Stimulated activated CD8-positive, alpha-beta memory T cell treated with anti-CD3 and anti-CD28 coated beads, Interleukin-4, amount 100 ng/mL, for 4 hours (primary cell): ENCODE data around the gene PREB.
"Not testable (repeated sequence)": the region's sequence is repeated elsewhere in the genome, so short reads cannot be mapped to it uniquely, and the experiment has no call there.

Source experiments
- DNase-seq, 2 donors: peaks; one replicate each; pipeline ENCODE4 v3.0.0-alpha.2; 2020; ENCODE audit warnings: low read depth in 2 of 2, low spot score in 1 of 2

PREB gene

DNA sequence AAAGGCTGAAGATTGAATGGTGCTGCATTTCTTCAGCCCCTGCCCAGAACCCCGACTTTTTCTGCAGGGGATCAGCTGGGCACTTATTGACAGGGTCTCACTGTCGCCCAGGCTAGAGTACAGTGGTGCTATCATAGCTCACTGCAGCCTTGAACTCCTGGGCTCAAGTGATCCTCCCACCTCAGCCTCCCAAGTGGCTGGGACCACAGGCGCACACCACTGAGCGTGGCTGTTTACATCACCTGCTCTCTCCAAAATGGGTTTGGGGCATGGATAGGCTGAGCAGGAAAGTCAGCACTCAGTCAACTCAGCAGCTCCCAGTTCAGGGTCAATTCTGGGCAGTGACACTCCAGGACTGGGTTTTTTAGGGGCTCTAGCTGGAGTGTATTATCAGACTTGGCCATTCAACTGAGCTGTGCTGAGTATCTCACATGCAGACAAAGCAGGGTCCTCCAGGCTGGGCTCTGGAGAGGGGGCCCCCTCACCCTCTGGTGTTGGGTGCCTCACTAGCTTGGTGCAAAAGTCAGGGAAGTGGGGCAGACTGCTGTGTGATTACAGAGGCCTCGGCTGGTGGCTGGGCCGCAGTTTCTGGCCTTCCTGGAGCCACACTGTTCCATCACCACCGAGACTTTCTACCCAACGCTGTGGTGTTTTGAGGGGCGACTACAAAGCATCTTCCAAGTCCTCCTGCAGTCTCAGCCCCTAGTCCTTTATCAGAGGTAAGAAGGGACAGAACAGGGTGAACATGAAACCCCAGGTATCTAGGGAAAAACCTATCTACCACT, 6.4 kb downstream of the PREB start:
- DNase-seq = no peak

DNA sequence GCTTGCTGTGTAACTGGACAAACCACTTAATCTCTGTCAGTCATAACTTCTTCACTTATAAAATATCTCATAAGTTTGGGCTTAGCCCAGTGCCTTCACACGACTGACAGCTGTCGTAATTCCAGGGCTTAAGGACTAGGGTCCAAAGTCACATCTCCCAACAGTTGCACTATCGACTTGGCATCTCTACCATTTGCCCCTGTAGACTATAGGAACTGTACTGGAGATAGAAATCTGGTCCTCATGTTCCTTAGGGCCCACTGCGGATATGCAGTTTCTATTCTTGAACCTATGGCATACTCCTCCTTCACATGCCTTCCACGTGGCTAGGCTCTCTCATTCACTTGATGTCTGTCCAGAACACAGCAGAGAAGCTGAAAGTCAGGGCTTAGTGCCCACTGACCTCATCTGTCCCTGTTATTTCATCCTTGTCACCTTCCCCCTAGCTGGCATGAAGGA, 8.2 kb downstream of the PREB start:
- DNase-seq = no peak

GRCh38 chr2:27125104-27125503, 9.3 kb downstream of the PREB start:
- no peak for DNase-seq

GRCh38 chr2:27123302-27124150, 10.9 kb downstream of the PREB start, which contains the start of gene ABHD1:
Gene ABHD1 (plus strand): TSS chr2:27123815. CDS start chr2:27123949, 134 bp downstream.
- DNase-seq = peak in 1 of 2 donors; percentile 42

GRCh38 chr2:27122791-27123190, 11.6 kb downstream of the PREB start:
- no peak for DNase-seq

- DNase-seq = no peak
These were observed 12.5 kb downstream of the PREB start for GRCh38 chr2:27121906-27122305.

DNA sequence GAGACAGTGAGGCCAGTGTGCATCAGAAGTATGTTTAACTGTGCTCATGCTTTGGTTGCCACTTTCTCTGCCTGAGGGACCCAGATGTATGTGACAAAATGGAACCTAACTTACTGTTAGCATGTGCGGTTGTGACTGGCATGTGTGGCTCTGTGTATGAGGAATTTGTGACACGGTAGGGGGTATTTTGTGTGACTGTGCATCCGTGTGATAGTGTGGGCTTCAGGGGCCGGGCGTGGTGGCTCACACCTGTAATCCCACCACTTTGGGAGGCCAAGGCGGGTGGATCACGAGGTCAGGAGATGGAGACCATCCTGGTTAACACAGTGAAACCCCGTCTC, 15.1 kb downstream of the PREB start:
- not testable (repeated sequence) for DNase-seq

DNA sequence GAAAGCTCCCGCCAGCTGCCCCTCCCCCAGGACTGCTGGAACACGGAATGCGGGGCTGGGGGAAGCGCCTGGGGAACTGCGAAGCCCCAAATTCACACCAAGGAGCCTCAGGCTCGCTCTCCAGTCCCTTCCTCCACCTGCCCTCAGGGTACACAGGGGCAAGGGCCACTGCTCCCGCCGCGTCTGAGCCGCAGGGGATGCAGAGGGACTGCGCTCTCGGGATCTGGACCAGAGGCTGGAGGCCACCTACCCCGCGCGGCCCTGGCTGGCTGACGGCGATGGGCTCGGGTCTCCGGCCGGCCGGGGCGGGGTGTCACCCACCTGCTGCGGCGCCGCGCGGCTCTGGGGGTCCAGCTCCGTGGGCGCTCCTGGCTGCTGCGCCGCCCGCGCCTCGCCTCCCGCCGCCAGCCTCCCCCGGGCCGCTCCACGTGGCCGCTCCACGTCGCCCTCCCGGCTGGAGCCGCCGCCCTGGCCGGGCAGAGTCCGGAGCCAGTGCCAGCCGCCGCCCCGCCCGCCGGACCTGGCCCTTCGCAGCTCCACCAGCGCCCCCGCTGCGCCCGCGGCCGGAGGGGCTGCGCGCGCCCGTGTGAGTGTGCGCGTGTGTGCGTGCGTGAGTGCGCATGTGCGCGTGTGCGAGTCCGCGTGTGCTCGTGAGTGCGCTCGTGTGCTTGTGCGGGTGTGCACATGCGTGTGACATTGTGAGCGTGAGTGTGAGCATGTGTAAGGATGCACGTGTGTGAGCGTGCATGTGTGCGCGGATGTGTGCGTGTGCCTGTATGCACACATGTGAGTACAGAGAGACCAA, 15.7 kb downstream of the PREB start, which contains the start of gene CGREF1:
TSS of gene CGREF1 (minus strand) at position 604 of the 805 bp plus-strand sequence. CDS start 14,762 bp downstream, outside the sequence.
- DNase-seq = no peak

DNA sequence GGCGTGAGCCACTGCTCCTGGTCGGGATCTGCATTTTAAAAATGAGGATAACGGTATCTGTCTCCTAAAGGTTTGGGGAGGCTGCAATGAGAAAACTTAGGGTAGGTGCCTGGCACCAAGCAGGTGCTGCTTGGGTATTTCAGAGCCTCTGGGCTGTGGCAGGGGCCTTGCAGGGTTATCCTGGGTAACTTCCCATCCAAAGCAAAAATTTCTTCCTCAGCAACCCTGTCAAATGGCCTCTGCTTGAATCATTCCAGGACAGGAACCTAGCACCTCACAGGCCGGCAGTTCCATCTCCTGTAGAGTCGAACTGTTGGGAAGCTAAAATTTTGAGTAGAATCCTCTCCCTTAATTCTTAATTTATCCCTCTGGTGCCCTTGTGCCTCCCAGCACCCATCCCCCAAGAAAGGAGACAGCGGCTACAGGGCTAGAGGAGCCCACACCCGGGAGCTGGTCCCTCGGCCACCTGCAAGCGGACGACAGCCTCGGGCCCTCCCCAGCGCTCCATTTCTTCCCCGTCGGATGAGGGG, 16.4 kb downstream of the PREB start:
- DNase-seq = no peak

- no peak for DNase-seq
These were observed 18.9 kb downstream of the PREB start for GRCh38 chr2:27115519-27115918.

DNA sequence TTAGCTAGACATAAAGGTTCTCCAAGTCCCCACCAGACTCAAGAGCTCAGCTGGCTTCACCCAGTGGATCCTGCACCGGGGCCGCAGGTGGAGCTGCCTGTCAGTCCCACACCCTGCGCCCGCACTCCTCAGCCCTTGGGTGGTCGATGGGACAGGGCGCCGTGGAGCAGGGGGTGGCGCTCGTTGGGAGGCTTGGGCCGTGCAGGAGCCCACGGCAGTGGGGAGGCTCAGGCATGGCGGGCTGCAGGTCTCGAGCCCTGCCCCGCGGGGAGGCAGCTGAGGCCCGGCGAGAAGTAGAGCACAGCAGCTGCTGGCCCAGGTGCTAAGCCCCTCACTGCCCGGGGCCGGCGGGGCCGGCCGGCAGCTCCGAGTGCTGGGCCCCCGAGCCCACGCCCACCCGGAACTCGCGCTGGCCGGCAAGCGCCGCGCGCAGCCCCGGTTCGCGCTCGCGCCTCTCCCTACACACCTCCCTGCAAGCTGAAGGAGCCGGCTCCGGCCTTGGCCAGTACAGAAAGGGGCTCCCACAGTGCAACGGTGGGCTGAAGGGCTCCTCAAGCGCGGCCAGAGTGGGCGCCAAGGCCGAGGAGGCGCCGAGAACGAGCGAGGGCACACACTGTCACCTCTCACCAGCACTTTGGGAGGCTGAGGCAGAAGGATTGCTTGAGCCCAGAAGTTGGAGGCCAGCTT, 22.9 kb downstream of the PREB start:
- not testable (repeated sequence) for DNase-seq

GRCh38 chr2:27110603-27111352, 23.7 kb downstream of the PREB start:
- not testable (repeated sequence) for DNase-seq

- no peak for DNase-seq
These were observed 25.4 kb downstream of the PREB start for GRCh38 chr2:27109083-27109482.

DNA sequence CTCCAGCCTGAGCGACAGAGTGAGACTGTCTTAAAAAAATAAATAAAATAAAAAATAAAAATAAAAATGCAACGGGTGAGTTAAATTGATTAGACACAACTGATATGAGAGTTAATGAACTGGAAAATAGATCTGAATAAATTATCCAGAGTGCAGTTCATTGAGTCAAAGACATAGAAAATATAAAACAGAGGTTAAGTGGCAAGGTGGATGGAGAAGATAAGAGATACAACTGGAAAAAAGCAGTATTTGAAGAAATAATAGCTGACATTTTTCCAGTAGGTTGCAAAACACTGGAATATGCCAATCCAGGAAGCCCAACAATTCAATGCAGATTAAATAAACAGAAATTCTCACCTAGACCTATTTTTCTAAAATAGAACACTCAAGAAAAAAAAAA, 26.2 kb downstream of the PREB start:
- DNase-seq = no peak

DNA sequence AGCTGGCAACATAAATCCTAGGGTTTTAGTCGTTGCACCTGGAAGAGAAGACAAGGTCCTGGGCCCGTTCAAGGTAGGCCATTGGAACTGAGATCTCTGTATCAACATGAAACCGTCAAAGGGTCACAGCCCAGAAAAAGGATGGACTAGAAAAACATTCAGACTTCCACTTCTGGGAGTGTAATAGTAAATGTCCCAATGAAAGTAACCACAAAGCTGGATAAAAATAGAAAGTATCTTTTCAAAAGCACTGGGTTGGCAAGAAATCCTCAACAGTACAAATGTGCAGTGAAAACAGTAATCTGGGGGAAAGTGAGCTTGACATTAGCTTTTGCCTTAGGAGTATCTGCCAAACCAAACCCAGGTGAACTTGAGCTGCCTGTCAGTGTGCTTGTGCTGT, 28.5 kb downstream of the PREB start:
- no peak for DNase-seq

DNA sequence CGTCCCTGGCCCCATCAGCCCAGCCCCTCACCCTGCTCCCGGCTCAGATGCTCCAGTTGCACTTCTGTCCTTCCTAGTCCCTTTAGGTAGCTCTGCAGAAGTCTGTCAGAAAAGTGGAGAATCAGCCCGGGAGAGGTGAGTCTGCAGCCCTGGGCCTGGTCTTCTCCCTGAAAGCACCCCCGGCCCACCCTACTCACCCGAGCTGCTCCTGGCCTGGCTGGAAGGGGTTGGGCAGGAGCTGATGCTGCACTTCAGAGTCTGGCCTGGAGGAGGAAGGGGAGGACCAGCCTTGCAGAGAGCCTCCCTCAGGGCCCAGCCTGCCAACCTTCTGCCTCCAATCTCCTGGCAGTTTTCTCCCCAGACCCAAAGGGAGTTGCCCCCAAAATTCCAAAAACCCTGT, 32.1 kb downstream of the PREB start:
- DNase-seq = no peak

- no peak for DNase-seq
These were observed 34.4 kb downstream of the PREB start for GRCh38 chr2:27100036-27100435.

GRCh38 chr2:27099334-27099955, 35.0 kb downstream of the PREB start:
- no peak for DNase-seq

DNA sequence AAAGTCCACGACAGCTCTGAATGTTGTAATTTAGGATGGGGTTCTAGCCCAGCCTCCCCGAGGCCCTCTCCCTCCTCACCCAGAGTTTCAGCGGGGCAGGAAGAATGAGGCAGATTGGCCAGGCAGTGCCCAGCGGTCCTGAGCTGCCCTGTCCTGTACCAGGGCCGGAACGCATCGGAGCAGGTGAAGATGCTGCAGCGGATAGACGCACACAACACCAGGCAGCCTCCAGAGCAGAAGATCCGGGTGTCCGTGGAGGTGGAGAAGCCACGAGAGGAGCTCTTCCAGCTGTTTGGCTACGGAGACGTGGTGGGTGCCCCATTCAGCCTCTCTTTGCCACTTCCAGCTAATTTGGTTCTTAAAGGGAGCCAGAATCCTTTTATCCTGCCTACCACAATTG, 37.1 kb downstream of the PREB start:
- no peak for DNase-seq
